Astrocyte (in vitro differentiated cells and primary cell): ENCODE measurements around the gene BPTF. TPM values are rescaled to one million over a fixed set of nuclear protein-coding genes. Genes with fewer than 3 reads are reported as not detected.

Source experiments
- DNase-seq: peaks from one replicate; pipeline ENCODE4 v3.0.0-alpha.2; 2010; ENCODE audit warnings: low read depth
- FAIRE-seq: peaks from 2 replicates; lab custom pipeline; 2011; peaks lifted over from hg19 to GRCh38; lab: Jason Lieb, UNC
- H2AFZ ChIP-seq: 2 replicates; pipeline ENCODE4 v1.6.0; 2012; ENCODE audit warnings: low read depth, low read length, inconsistent platforms
- H3K27ac ChIP-seq: 2 replicates; pipeline ENCODE4 v1.5.1; 2011; ENCODE audit warnings: low read depth, low read length, inconsistent platforms
- H3K27me3 ChIP-seq: 2 replicates; pipeline ENCODE4 v1.6.0; 2011; ENCODE audit warnings: low read length, inconsistent platforms; ENCODE audit not compliant: insufficient read depth
- H3K36me3 ChIP-seq: 2 replicates; pipeline ENCODE4 v1.5.1; 2011; ENCODE audit warnings: low read length, inconsistent platforms; ENCODE audit not compliant: insufficient read depth
- H3K4me1 ChIP-seq: 2 replicates; pipeline ENCODE4 v1.5.1; 2011; ENCODE audit warnings: low read length, inconsistent platforms; ENCODE audit not compliant: insufficient read depth
- H3K4me2 ChIP-seq: 2 replicates; pipeline ENCODE4 v1.6.0; 2012; ENCODE audit warnings: low read length, inconsistent platforms
- H3K4me3 ChIP-seq: 2 replicates; pipeline ENCODE4 v1.5.1; 2011; ENCODE audit warnings: low read depth, mild to moderate bottlenecking, low read length, inconsistent platforms; ENCODE audit not compliant: insufficient read depth
- H3K79me2 ChIP-seq: 2 replicates; pipeline ENCODE4 v1.6.0; 2012; ENCODE audit warnings: mild to moderate bottlenecking, low read length, inconsistent platforms; ENCODE audit not compliant: insufficient read depth
- H3K9ac ChIP-seq: 2 replicates; pipeline ENCODE4 v1.6.0; 2012; ENCODE audit warnings: mild to moderate bottlenecking, low read length, inconsistent platforms
- H3K9me3 ChIP-seq: 2 replicates; pipeline ENCODE4 v1.5.1; 2012; ENCODE audit warnings: low read depth, mild to moderate bottlenecking, low read length, inconsistent platforms; ENCODE audit not compliant: insufficient read depth
- H4K20me1 ChIP-seq: 2 replicates; pipeline ENCODE4 v1.6.0; 2012; ENCODE audit warnings: low read length, inconsistent platforms; ENCODE audit not compliant: insufficient read depth
- H3K27ac Mint-ChIP-seq: one replicate; pipeline ENCODE4 v1.8.0; 2021; ENCODE audit warnings: mild to moderate bottlenecking, mixed read lengths; ENCODE audit not compliant: unreplicated experiment
- H3K27me3 Mint-ChIP-seq: one replicate; pipeline ENCODE4 v1.8.0; 2021; ENCODE audit warnings: low read depth, mixed read lengths; ENCODE audit not compliant: unreplicated experiment
- H3K36me3 Mint-ChIP-seq: one replicate; pipeline ENCODE4 v1.8.0; 2021; ENCODE audit warnings: low read depth, mixed read lengths; ENCODE audit not compliant: unreplicated experiment
- H3K4me1 Mint-ChIP-seq: one replicate; pipeline ENCODE4 v1.8.0; 2021; ENCODE audit warnings: low read depth, mixed read lengths; ENCODE audit not compliant: unreplicated experiment
- H3K4me3 Mint-ChIP-seq: one replicate; pipeline ENCODE4 v1.8.0; 2021; ENCODE audit warnings: mild to moderate bottlenecking, moderate library complexity, mixed read lengths; ENCODE audit not compliant: unreplicated experiment
- H3K9me3 Mint-ChIP-seq: one replicate; pipeline ENCODE4 v1.8.0; 2021; ENCODE audit warnings: mild to moderate bottlenecking, mixed read lengths; ENCODE audit not compliant: unreplicated experiment
- EZH2 ChIP-seq: IDR thresholded peaks from 2 replicates; pipeline ENCODE4 v1.6.1; 2012; ENCODE audit warnings: mild to moderate bottlenecking, low read length, inconsistent platforms; ENCODE audit not compliant: insufficient read depth
- total RNA-seq: library from RNA; stranded (reverse); gene quantifications from 2 replicates; pipeline ENCODE4 v1.2.1, GENCODE V29; 2021
- TF ChIP-seq, protein P1 (sequence below): IDR thresholded peaks from 2 replicates; pipeline ENCODE4 v1.5.1; 2011; ENCODE audit warnings: low read depth, mild to moderate bottlenecking, inconsistent platforms, low read length, moderate library complexity; ENCODE audit not compliant: insufficient read depth

The BPTF gene
- total RNA-seq, 1 donor from 2014 or later = 72.7 TPM

GRCh38 chr17:67863624-67864247 is 38.4 kb downstream of the BPTF start:
- no peak overlapping the region for H3K4me3 Mint-ChIP-seq
- H3K4me1 ChIP-seq = no peaks in the 10 kb centered on the region
- no peaks in the 10 kb centered on the region for H3K36me3 ChIP-seq
- H3K36me3 Mint-ChIP-seq = no peaks in the 10 kb centered on the region
- peaks cover 95% of the 10 kb centered on the region for H3K79me2 ChIP-seq
- no peak overlapping the region for H2AFZ ChIP-seq
- no peak overlapping the region for H3K27ac ChIP-seq
- H3K27me3 ChIP-seq = no peaks in the 10 kb centered on the region
- no peak overlapping the region for H3K27ac Mint-ChIP-seq
- peaks cover 85% of the 10 kb centered on the region for H4K20me1 ChIP-seq
- no peak overlapping the region for H3K9ac ChIP-seq
- no peak overlapping the region for H3K4me3 ChIP-seq
- TF ChIP-seq, protein P1, sequence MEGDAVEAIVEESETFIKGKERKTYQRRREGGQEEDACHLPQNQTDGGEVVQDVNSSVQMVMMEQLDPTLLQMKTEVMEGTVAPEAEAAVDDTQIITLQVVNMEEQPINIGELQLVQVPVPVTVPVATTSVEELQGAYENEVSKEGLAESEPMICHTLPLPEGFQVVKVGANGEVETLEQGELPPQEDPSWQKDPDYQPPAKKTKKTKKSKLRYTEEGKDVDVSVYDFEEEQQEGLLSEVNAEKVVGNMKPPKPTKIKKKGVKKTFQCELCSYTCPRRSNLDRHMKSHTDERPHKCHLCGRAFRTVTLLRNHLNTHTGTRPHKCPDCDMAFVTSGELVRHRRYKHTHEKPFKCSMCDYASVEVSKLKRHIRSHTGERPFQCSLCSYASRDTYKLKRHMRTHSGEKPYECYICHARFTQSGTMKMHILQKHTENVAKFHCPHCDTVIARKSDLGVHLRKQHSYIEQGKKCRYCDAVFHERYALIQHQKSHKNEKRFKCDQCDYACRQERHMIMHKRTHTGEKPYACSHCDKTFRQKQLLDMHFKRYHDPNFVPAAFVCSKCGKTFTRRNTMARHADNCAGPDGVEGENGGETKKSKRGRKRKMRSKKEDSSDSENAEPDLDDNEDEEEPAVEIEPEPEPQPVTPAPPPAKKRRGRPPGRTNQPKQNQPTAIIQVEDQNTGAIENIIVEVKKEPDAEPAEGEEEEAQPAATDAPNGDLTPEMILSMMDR = no peak
- TF ChIP-seq EZH2 = no peak
- no peak overlapping the region for H3K4me2 ChIP-seq
- H3K9me3 ChIP-seq = no peaks in the 10 kb centered on the region
- DNase-seq = no peak
- H3K4me1 Mint-ChIP-seq = peaks cover 3% of the 10 kb centered on the region
- no peaks in the 10 kb centered on the region for H3K9me3 Mint-ChIP-seq
- no peak for FAIRE-seq
- no peaks in the 10 kb centered on the region for H3K27me3 Mint-ChIP-seq

GRCh38 chr17:67865438-67865837 is 40.1 kb downstream of the BPTF start:
- Histone ChIP-seq H3K9ac (no peak overlapping the region), H3K79me2 (peaks cover 80% of the 10 kb centered on the region), H4K20me1 (peaks cover 73% of the 10 kb centered on the region)

GRCh38 chr17:67867591-67867990 is 42.3 kb downstream of the BPTF start:
- Mint-ChIP-seq H3K9me3 (no peaks in the 10 kb centered on the region), H3K27me3 (no peaks in the 10 kb centered on the region), H3K4me3 (no peak overlapping the region), H3K36me3 (no peaks in the 10 kb centered on the region), H3K27ac (no peak overlapping the region), H3K4me1 (peaks cover 3% of the 10 kb centered on the region)
- no peaks in the 10 kb centered on the region for H3K36me3 ChIP-seq
- DNase-seq (no peak), FAIRE-seq (no peak)
- no peak overlapping the region for H3K4me3 ChIP-seq
- H3K9me3 ChIP-seq = no peaks in the 10 kb centered on the region
- H3K79me2 ChIP-seq = peaks cover 66% of the 10 kb centered on the region
- no peak overlapping the region for H3K9ac ChIP-seq
- H4K20me1 ChIP-seq = peaks cover 51% of the 10 kb centered on the region
- no peaks in the 10 kb centered on the region for H3K4me1 ChIP-seq
- no peak for TF ChIP-seq EZH2
- TF ChIP-seq, protein P1 = no peak
- H3K4me2 ChIP-seq = no peak overlapping the region
- no peak overlapping the region for H3K27ac ChIP-seq
- no peaks in the 10 kb centered on the region for H3K27me3 ChIP-seq
- no peak overlapping the region for H2AFZ ChIP-seq

More at GRCh38 chr17:67865438-67865837, 40.1 kb downstream of the BPTF start:
- Mint-ChIP-seq H3K9me3 (no peaks in the 10 kb centered on the region), H3K4me1 (peaks cover 3% of the 10 kb centered on the region), H3K27ac (no peak overlapping the region), H3K4me3 (no peak overlapping the region), H3K36me3 (no peaks in the 10 kb centered on the region), H3K27me3 (no peaks in the 10 kb centered on the region)
- H3K36me3 ChIP-seq = no peaks in the 10 kb centered on the region
- DNase-seq = no peak
- H3K9me3 ChIP-seq = no peaks in the 10 kb centered on the region
- H3K27ac ChIP-seq = no peak overlapping the region
- no peaks in the 10 kb centered on the region for H3K27me3 ChIP-seq
- FAIRE-seq = no peak
- no peak overlapping the region for H3K4me3 ChIP-seq
- no peak for TF ChIP-seq EZH2
- TF ChIP-seq, protein P1 = no peak
- no peaks in the 10 kb centered on the region for H3K4me1 ChIP-seq
- no peak overlapping the region for H2AFZ ChIP-seq
- no peak overlapping the region for H3K4me2 ChIP-seq
